BE2C (cell line): ENCODE results near the gene KANSL1.

Experiments used
- DNase-seq: peaks from one replicate; pipeline ENCODE4 v3.0.0-alpha.2; 2020
- H3K27me3 ChIP-seq: fragments of 250-450 bp; sonication (Bioruptor Pico); 2 replicates; pipeline ENCODE4 v1.5.1; 2020; ENCODE audit warnings: mild to moderate bottlenecking
- H3K36me3 ChIP-seq: fragments of 250-450 bp; sonication (Bioruptor Pico); 2 replicates; pipeline ENCODE4 v1.5.1; 2020; ENCODE audit warnings: mild to moderate bottlenecking
- H3K4me1 ChIP-seq: fragments of 250-450 bp; sonication (Bioruptor Pico); 2 replicates; pipeline ENCODE4 v1.5.1; 2020
- H3K4me3 ChIP-seq: 2 replicates; pipeline ENCODE4 v1.5.1; 2011; ENCODE audit warnings: low read depth, low read length
- H3K9me3 ChIP-seq: fragments of 250-450 bp; sonication (Bioruptor Pico); 2 replicates; pipeline ENCODE4 v1.5.1; 2020
- TF ChIP-seq, protein P1 (sequence below): IDR thresholded peaks from 2 replicates; pipeline ENCODE4 v1.5.1; 2012; ENCODE audit warnings: mild to moderate bottlenecking, low read depth, low read length

The KANSL1 gene

DNA sequence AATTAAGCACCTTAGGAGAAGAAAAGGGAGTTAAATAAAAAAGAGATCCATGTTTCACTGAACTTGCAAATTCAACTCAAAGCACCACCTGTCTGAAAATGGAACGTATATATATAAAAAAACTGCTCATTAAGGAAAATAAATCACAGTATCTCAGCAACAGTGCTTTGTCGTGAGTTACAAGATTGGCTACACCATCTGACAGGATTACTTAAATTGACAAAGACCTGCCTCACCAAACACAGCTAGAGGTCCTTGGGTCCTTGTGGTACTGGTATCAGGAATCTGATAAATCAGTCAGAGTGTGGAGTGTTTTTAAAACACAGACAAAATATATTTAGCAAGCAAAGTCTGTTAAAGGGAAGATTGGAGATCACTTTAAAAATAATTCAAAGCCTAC, 63.9 kb downstream of the KANSL1 start:
- Histone ChIP-seq H3K4me3 (no peak overlapping the region), H3K9me3 (no peaks in the 10 kb centered on the region), H3K27me3 (no peaks in the 10 kb centered on the region), H3K36me3 (peaks cover 2% of the 10 kb centered on the region; the same call in 1 of the 2 replicates), H3K4me1 (peaks cover 7% of the 10 kb centered on the region)
- TF ChIP-seq, protein P1, sequence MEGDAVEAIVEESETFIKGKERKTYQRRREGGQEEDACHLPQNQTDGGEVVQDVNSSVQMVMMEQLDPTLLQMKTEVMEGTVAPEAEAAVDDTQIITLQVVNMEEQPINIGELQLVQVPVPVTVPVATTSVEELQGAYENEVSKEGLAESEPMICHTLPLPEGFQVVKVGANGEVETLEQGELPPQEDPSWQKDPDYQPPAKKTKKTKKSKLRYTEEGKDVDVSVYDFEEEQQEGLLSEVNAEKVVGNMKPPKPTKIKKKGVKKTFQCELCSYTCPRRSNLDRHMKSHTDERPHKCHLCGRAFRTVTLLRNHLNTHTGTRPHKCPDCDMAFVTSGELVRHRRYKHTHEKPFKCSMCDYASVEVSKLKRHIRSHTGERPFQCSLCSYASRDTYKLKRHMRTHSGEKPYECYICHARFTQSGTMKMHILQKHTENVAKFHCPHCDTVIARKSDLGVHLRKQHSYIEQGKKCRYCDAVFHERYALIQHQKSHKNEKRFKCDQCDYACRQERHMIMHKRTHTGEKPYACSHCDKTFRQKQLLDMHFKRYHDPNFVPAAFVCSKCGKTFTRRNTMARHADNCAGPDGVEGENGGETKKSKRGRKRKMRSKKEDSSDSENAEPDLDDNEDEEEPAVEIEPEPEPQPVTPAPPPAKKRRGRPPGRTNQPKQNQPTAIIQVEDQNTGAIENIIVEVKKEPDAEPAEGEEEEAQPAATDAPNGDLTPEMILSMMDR, result no peak
- DNase-seq, result no peak

DNA sequence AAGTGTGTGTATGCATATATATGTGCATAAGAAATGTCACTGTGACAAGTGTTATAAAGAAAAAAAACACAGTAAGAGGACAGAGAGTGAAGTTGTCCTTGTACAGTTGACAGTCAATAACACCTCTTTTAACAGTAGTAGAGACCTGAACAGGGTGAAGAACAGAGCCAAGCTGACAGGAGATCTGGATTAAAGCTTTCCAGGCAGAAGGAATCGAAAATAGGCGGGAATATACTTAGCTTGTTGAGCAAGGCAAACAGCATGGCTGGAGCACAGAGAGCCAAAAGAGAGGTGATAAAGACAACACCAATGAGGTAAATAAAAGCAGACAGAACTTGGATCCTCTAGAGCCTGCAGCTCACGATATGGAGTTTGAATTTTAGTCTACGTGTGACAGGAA, 64.8 kb downstream of the KANSL1 start:
- Histone ChIP-seq H3K36me3 (peaks cover 3% of the 10 kb centered on the region; the same call in 1 of the 2 replicates), H3K4me3 (no peak overlapping the region), H3K9me3 (no peaks in the 10 kb centered on the region), H3K27me3 (no peaks in the 10 kb centered on the region), H3K4me1 (peaks cover 7% of the 10 kb centered on the region)
- TF ChIP-seq, protein P1, result no peak
- DNase-seq, result no peak

- Histone ChIP-seq H3K4me3 (no peak overlapping the region), H3K27me3 (no peaks in the 10 kb centered on the region), H3K9me3 (no peaks in the 10 kb centered on the region), H3K4me1 (peaks cover 7% of the 10 kb centered on the region), H3K36me3 (peaks cover 3% of the 10 kb centered on the region; the same call in 1 of the 2 replicates)
- TF ChIP-seq, protein P1, result no peak
- no peak for DNase-seq
Observed at GRCh38 chr17:46127524-46127923, 65.7 kb downstream of the KANSL1 start.

GRCh38 chr17:46126840-46127239, 66.4 kb downstream of the KANSL1 start:
- peaks cover 3% of the 10 kb centered on the region; the same call in 1 of the 2 replicates for H3K36me3 ChIP-seq
- H3K4me1 ChIP-seq, result peaks cover 7% of the 10 kb centered on the region

GRCh38 chr17:46125831-46126230, 67.4 kb downstream of the KANSL1 start:
- TF ChIP-seq, protein P1, result no peak
- no peaks in the 10 kb centered on the region for H3K9me3 ChIP-seq
- no peak for DNase-seq
- H3K36me3 ChIP-seq, result peaks cover 3% of the 10 kb centered on the region; the same call in 1 of the 2 replicates
- no peaks in the 10 kb centered on the region for H3K27me3 ChIP-seq
- no peak overlapping the region for H3K4me3 ChIP-seq
- H3K4me1 ChIP-seq, result peaks cover 7% of the 10 kb centered on the region

More at GRCh38 chr17:46126840-46127239, 66.4 kb downstream of the KANSL1 start:
- Histone ChIP-seq H3K9me3 (no peaks in the 10 kb centered on the region), H3K27me3 (no peaks in the 10 kb centered on the region), H3K4me3 (no peak overlapping the region)
- TF ChIP-seq, protein P1, result no peak
- DNase-seq, result no peak

DNA sequence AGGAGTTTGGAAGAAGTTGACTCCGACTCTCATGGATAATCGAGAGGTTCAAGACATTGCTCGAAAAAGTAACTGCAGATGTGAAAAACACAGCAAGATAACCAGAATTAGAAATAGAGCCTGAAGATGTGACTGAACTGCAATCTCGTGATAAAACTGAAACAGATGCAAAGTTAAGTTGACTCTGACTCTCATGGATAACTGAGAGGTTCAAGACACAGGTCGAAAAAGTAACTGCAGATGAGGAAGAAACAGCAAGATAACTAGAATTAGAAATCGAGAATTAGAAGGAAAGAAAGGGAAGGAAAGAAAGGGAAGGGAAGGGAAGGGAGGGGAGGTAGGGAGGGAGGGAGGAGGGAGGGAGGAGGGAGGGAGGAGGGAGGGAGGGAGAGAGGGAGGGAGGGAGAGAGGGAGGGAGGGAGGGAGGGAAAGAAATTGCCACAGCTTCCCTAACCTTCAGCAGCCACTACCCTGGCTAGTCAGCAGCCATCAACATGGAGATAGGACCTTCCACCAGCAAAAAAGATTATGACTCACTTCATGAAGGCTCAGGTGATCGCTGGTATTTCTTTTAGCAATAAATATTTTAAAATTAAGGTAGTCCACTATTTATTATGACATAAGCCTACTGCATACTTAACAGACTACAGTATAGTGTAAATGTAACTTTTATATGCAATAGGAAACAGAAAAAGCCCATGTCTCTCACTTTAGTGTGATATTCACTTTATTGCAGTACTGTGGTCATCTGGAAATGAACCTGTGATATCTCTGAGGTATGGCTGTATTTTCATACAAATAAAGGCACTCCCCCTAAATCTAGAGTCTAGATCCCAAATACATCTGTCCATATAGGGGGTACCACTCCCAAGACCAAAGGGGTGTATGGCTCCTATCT, 68.3 kb downstream of the KANSL1 start:
- Histone ChIP-seq H3K4me3 (no peak overlapping the region), H3K4me1 (no peaks in the 10 kb centered on the region; the same call in 1 of the 2 replicates), H3K36me3 (peaks cover 3% of the 10 kb centered on the region; the same call in 1 of the 2 replicates), H3K27me3 (no peaks in the 10 kb centered on the region), H3K9me3 (no peaks in the 10 kb centered on the region)
- TF ChIP-seq, protein P1, result no peak
- DNase-seq, result no peak
